ENCODE results near the gene STIL.

GRCh38 chr1:47235806-47236205 lies 78.1 kb downstream of the STIL start:
- no peak for TF ChIP-seq EZH2phosphoT487 (IDR thresholded peaks at IDR 0.05; ENCODE audit: low read depth, severe bottlenecking, unreplicated experiment)
- TF ChIP-seq CTCF (IDR thresholded peaks at IDR 0.05; ENCODE audit: poor library complexity) = no peak
- no peak for TF ChIP-seq EZH2 (IDR thresholded peaks at IDR 0.05; ENCODE audit: borderline replicate concordance)

Data from hepatocyte (in vitro differentiated cells).